D721Med (cell line): Measurements from ENCODE around the gene SDC1.

Experiments
- DNase-seq: peaks from one replicate; pipeline ENCODE4 v3.0.0; 2011; ENCODE audit warnings: low spot score; ENCODE audit not compliant: insufficient read length
- FAIRE-seq: peaks from 2 replicates; lab custom pipeline; 2011; peaks lifted over from hg19 to GRCh38; lab: Jason Lieb, UNC
- TF ChIP-seq, protein P1 (sequence below): IDR thresholded peaks from 2 replicates; pipeline ENCODE4 v1.5.1; 2012; ENCODE audit warnings: mild to moderate bottlenecking, control low read depth; ENCODE audit not compliant: insufficient read depth; ENCODE audit errors: missing control alignments

SDC1 gene

DNA sequence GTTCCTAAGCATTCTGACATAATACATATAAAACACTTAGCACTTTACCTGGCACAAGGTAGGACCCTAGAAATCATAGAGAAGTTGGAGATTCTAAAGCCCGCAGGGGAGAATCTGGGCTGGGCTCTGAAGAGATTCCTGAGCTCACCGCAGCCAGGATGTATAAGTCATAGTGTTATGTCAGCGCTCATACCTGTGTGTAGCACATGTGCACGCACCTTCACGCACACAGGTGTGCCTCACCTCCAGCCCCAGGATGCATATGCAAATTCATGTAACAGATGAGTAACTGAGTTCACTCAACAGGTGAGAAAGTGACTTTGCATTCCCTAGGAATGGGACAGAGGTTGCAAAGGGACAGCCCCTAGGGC is 7.9 kb upstream of the SDC1 start:
- FAIRE-seq, result no peak
- DNase-seq, result no peak
- TF ChIP-seq, protein P1, sequence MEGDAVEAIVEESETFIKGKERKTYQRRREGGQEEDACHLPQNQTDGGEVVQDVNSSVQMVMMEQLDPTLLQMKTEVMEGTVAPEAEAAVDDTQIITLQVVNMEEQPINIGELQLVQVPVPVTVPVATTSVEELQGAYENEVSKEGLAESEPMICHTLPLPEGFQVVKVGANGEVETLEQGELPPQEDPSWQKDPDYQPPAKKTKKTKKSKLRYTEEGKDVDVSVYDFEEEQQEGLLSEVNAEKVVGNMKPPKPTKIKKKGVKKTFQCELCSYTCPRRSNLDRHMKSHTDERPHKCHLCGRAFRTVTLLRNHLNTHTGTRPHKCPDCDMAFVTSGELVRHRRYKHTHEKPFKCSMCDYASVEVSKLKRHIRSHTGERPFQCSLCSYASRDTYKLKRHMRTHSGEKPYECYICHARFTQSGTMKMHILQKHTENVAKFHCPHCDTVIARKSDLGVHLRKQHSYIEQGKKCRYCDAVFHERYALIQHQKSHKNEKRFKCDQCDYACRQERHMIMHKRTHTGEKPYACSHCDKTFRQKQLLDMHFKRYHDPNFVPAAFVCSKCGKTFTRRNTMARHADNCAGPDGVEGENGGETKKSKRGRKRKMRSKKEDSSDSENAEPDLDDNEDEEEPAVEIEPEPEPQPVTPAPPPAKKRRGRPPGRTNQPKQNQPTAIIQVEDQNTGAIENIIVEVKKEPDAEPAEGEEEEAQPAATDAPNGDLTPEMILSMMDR, result no peak

DNA sequence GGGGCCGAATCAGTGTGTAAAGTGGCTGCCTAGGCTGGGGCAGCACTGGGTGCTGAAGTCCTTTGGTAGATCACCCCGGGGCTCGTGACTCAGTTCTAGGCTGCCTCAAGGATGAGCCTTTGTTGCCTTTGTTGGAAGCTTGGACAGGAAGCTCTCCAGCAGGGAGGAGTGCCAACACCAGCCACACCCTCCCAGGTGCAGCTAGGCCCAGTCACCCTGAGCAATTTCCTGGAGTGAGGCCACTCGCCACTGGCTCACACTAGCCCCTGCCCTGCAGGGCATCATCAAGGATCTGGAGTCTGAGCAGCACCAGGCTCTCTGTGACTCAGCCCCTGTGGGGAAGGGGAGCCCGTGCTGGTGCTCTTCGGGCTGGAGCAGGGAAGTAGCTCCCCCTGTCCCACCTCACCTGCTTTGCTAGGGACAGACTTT is 6.7 kb upstream of the SDC1 start:
- FAIRE-seq (no peak), DNase-seq (no peak)
- TF ChIP-seq, protein P1, result no peak

DNA sequence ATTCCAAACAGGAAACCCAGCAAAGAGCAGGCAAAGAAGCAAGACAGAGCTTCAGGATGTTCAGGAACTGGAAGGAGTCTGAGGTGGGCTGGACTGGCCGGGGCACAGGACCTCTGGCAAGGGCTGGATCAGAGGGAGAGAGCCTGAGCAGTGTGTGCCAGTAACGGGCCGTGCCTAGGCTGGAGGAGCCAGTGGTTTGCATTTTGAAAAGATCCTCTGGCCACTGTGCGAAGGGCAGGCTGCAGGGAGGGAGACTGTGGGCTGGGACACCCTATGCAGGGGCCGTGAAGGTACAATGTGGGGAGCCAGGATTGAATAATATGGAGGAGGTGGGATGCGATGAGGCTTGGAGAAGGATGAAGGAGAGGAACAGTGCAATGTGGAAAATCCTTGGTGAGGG is 6.2 kb upstream of the SDC1 start:
- FAIRE-seq, result no peak
- no peak for DNase-seq
- TF ChIP-seq, protein P1, result no peak

DNA sequence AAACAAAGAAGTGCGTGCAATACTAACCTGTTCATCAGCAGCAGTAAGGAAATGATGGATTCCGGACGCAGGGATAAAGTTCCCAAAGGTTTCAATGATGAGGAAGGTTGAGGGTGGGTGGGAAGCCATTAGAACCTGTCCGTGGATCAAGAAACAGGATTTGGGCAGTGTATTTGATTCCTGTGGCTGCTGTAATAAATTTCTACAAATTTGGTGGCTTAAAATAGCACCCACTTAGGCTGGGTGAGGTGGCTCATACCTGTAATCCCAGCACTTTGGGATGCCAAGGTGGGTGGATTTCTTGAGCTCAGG is 5.1 kb upstream of the SDC1 start:
- DNase-seq, result no peak
- TF ChIP-seq, protein P1, result no peak
- FAIRE-seq, result no peak

DNA sequence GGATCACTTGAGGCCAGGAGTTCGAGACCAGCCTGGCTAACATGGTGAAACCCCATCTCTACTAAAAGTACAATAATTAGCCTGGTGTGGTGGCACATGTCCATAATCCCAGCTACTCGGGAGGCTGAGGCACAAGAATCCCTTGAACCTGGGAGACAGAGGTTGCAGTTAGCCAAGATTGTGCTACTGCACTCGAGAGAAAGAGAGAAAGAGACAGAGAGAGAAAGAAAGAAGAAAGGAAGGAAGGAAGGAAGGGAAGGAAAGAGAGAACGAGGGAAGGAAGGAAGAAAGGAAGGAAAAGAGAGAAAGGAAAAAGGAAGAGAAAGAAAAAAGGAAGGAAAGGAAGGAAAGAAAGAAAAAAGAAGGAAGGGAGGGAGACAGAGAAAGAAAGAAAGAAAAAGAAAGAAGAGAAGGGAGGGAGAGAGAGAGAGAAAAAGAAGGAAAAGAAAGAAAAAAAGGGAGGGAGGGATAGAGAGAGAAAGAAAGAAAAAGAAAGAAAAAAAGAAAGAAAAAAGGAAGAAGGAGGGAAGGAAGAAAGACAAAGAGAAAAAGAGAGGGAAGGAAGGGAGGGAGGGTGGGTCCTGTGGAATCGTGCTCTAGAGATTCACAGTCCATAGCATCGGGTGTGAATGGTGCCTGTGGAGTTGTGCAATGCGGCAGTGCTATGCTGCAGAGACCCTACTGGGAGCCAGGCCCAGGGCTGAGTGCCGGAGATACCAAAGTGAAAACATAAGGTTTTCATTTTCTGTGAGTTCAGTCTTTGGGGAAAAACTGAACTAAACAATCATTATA is 4.6 kb upstream of the SDC1 start:
- DNase-seq, result no peak
- FAIRE-seq, result no peak
- TF ChIP-seq, protein P1, result no peak

DNA sequence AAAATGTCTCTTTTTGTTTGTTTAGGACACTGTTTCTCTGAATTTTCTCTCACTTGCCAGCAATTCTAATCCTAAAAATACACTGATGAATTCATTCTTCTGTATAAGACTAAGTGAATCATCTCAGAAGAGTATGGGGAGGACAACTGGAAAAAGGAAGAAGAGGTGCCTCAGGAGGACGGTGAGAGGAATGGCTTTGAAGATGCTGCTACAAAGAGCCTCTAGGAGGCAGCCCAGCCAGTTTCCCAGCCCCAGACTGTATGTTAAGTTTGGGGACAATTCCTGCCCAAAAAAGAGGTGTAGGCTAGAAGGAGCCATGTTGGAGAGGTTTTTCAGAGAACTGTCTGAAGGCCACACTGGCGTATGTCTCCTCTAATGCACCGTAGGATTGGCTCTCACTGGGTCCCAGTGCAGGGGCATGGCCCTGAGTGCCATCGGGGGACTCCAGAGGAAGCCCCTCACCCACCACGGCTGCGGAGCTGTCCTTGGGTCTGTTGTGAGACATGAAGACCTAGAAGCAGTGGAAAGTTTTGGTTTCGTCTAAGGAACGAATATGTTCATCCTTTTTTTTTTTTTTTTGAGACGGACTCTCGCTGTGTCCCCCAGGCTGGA is 3.1 kb upstream of the SDC1 start:
- FAIRE-seq, result no peak
- TF ChIP-seq, protein P1, result no peak
- no peak for DNase-seq

DNA sequence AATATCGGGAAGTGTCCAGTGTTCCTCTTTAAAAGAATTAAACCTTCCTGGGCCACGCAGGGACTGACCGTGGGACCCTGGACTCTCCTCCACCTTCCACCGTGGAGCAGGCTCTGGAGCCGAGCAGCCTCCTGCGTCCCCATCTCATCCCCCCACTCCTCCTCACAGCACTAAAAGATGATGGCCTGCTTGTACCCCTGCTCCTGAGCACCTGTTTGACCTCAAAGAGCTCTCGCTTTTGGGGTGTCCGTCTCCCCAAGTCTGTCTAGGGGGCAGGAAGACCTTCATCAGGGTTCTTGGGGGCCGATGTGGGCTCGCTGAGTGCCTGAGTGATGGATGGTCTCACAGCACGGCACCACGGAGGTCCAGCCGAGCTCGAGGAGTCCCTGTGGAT is 1.2 kb upstream of the SDC1 start:
- TF ChIP-seq, protein P1, result no peak
- no peak for DNase-seq
- FAIRE-seq, result no peak
